Activated CD8-positive, alpha-beta memory T cell treated with anti-CD3 and anti-CD28 coated beads for 4 hours (primary cell): ENCODE data around the gene NDUFC2.
"Not testable (repeated sequence)": the region's sequence is repeated elsewhere in the genome, so short reads cannot be mapped to it uniquely, and the experiment has no call there.

Experiments
- DNase-seq, 2 donors: peaks; one replicate each; pipeline ENCODE4 v3.0.0-alpha.2; 2020; ENCODE audit warnings: low read depth in 2 of 2

The NDUFC2 gene

DNA sequence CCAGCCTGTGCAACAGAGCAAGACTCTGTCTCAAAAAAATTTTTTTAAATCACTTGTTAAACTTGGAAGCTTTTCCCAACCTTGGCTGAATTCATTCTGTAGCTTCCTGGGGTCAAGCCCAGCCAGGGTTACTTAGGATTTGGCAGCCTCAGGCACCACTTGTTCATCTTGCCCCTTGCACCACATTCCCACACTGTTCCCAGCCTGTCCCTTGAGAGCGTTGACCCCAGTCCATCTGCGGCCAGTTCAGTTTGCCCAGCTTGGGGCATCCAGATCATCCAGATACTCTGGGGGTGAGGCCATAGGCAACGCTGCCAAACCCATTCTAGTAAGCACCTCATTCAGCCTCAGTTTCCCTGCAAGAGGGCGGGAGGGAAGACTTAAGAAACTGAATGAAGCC lies 24.7 kb downstream of the NDUFC2 start:
- no peak for DNase-seq

DNA sequence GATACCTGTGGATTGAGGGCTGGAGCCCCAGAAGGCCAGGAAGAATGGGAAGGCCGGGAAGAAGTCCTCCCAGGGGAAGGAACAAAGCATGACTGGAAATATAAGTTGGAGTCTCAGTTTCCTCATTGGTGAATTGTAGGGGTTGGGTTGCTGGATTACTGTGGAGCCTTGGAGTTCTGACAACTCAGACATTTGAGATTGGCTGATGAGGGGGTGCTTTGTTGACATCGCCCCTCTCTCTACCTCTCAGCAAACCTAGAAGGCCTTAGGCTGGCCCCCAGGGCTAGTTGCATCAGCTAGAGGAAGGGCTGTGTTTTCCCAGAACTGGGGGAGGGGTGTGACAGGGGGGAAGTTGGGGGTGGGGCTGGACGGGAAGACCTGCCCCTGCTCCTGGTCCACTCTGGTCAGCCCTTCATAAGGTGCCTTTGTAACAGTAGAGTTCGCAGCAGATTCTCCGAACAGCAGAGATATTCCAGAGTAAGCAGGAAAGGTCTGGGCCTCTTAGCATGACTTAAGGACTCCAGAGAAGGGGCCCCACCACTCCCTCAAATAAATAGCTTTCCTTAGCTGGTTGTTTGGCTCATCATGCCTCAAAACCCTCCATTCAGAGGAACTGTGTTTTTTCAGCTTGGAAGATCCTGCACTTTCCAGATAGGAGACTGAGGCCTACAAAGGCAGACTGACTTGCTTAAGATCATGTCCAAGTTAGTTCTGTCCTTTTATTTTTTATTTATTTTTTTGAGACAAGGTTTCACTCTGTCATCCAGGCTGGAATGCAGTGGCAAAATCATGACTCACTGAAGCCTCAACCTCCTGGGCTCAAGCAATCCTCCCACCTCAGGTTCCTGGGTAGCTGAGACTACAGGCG lies 28.5 kb downstream of the NDUFC2 start:
- DNase-seq = no peak

DNA sequence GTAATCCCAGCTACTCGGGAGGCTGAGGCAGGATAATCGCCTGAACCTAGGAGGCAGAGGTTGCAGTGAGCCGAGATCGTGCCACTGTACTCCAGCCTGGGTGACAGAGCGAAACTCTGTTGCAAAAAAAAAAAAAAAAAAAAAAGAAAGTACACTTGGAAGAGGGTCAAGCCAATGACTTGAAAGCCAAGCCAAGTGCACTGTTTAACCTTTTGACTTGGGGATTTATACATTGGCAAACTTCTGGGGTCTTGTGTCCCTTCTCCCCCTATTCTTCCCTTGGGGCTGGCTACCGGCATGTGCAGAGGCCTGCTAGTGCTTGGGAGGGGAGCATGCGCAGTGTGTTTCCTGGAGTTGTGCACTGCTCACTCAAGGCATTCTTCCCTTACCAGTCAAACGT lies 30.3 kb downstream of the NDUFC2 start:
- no peak for DNase-seq

DNA sequence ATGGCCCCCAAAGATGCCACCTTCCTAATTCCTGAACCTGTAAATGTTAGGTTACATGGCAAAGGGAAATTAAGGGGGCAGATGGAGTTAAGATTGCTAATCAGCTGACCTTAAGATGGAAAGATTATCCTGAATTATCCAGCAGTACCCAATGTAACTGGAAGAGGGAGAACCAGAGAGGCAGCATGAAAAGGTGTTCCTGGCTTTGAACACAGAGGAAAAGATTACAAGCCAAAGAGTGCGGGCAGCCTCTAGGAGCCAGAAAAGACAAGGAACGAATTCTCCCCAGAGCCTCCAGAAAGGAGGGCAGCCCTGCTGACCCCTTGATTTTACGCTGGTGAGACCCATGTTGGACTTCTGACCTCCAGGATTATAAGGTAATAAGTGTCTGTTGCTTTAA lies 31.1 kb downstream of the NDUFC2 start:
- no peak for DNase-seq

DNA sequence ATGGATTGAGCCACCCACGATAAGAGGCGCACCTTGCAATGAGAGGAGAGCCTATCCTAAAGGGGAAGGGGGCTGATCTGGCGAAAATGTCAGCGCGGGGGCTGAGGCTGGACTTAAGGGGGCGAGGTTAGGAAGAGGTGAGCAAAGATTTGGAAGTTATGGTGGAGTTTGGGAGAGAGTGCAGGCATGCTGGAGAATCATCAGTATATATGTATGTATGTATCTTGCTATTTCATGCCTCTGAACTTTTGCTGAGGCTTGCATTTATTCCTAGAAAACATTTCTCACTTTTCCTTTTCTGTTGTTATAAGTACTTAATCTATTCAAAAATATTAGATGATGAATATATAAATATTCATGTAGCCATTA lies 33.2 kb downstream of the NDUFC2 start:
- DNase-seq = no peak

DNA sequence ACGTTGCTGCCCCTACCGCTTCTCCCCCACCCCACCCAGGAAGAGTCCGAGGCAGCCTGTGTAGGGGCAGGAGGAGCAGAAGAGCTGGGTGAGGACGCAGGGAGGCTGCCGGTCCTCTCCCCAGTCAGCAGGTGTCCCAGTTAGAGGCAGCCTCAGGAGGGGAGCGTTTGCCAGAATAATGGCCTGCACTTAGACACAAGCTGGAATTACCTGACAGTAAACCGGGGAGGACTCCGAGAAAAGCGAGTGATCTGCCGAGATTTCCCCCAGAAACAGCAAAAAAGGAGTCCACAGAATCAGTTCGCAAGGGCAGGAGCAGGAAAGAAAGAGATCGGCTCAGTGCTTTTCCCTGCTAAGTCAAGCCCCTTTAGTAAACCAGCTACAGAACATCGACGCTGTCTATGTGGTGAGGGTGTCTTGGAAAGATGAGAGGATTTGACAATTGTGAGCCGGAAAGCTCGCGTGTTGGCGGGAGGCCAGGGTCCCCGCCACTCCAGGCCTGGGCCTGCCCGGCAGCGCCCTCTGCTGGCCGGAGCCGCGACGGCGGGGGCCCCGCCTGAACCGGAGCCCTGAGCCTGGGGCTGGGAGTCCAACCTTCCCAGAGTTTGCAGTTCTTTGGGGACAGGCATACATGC lies 33.7 kb downstream of the NDUFC2 start:
- peak; percentile 28 to 52 for DNase-seq

DNA sequence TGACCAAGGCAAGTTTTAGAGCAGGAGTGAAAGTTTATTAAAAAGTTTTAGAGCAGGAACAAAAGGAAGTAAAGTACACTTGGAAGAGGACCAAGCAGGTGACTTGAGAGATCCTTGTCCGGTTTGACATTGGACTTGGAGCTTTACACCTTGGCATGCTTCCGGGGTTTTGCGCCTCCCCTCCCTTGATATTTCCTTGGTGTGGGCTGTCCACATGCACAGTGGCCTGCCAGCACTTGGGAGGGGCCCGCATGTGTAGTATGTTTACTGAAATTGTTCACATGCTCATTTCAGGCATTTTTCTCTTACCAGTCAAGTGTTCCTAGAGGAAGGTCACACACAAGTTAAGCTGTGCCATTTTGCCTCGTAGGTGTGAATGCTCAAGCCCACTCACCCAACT lies 35.0 kb downstream of the NDUFC2 start:
- DNase-seq = no peak

DNA sequence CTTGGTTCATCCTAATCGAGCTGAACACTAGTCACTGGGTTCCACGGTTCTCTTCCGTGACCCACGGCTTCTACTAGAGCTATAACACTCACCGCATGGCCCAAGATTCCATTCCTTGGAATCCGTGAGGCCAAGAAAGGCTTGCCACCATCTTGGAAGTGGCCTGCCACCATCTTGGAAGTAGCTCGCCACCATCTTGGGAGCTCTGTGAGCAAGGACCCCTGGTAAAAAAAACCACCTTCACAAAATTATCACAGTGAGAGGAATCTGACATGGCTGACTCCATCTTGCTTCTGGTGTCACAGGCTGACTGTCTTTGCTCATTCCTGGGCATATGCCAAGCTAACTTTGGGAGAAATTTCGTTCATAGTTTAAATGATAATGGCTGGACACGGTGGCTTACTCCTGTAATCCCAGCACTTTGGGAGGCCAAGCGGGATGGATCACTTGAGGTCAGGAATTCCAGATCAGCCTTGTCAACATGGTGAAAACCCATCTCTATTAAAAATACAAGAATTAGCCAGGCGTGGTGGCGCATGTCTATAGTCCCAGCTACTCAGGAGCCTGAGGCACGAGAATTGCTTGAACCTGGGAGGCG lies 37.7 kb downstream of the NDUFC2 start:
- no peak for DNase-seq

DNA sequence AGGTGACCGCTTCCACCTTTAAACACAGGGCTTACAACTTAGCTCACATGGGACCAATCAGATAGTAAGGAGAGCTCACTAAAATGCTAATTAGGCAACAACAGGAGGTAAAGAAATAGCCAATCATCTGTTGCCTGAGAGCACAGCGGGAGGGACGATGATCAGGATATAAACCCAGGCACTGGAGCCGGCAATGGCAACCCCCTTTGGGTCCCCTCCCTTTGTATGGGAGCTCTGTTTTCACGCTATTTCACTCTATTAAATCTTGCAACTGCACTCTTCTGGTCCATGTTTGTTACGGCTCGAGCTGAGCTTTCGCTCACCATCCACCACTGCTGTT lies 38.3 kb downstream of the NDUFC2 start:
- not testable (repeated sequence) for DNase-seq

DNA sequence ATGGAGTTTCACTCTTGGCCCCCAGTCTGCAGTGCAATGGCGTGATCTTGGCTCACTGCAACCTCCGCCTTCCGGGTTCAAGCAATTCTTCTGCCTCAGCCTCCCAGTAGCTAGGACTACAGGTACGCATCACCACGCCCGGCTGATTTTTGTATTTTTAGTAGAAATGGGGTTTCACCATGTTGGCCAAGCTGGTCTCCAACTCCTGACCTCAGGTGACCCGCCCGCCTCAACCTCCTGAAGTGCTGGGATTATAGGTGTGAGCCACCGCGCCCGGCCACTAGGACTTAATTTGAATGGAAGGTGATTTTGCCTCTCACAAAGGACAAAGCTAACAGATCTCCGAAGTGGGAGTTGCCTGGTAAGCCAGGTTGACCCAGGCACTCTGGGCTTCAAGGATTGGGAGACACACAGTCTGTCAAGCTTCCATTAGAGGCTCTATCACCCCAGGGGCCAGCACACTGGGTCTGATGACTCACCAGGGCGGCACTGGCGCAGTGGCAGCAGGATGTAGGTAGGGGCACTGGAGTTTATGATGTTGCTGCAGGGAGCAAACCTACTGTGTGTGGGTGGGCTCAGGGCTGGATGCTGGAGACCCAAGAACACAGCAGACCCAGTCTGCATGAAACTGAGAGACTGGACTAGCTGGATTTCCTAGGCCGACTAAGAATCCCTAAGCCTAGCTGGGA lies 38.8 kb downstream of the NDUFC2 start:
- DNase-seq = no peak

DNA sequence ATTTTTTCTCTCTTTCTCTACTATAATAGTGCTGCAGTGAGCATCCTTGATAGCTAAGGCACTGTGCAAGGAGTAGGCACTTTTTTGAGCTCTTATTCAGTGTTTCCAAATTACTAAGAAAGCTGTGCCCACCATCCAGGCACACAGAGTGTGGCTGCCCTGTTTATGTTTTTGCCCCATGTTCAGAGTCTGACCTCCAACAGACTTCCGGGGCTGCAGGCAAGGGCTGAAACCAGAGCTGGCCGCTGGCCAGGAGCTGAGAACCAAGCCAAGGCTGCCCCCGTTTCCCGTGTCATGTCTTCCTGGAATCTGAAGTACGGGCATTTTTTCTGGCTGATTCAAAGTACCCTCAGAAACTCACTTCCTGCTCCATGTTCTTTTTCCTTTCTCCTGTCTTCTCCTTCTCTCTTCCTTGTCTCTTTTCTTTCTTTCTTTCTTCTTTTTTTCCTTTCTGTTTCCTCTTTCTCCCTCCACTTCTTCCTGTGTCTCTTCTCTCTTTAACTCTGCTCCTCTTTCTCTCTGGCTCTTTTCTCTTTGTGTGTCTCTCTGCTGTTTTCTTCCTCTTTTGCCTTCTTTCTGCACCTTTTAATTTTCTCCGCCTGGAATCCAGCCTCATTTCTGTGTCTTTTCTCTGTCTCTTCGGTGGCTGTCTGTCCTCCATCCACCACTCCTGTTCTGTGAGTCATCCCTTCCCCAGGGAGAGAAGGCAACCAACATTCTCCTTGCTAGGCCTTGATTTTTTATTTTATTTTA lies 39.6 kb downstream of the NDUFC2 start:
- no peak for DNase-seq

DNA sequence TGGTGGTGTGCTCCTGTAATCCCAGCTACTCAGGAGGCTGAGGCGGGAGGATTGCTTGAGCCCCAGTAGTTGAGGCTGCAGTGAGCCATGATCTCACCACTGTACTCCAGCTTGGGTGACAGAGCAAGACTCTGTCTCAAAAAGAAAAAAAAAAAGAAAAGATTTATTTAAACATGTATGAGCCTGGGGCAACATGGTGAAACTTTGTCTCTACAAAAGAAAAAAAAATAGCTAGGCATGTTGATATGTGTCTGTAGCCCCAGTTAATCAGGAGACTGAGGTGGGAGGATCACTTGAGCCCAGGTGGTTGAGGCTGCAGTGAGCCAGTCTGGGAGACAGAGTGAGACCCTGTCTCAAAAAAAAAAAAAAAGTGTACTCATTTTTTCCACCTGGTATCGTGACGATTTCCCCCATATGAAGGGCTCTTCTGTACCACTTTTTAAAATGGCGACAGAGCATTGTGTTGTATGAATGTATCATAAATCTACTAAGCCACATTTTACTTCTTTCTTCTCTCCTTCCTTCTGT lies 40.2 kb downstream of the NDUFC2 start:
- no peak for DNase-seq

DNA sequence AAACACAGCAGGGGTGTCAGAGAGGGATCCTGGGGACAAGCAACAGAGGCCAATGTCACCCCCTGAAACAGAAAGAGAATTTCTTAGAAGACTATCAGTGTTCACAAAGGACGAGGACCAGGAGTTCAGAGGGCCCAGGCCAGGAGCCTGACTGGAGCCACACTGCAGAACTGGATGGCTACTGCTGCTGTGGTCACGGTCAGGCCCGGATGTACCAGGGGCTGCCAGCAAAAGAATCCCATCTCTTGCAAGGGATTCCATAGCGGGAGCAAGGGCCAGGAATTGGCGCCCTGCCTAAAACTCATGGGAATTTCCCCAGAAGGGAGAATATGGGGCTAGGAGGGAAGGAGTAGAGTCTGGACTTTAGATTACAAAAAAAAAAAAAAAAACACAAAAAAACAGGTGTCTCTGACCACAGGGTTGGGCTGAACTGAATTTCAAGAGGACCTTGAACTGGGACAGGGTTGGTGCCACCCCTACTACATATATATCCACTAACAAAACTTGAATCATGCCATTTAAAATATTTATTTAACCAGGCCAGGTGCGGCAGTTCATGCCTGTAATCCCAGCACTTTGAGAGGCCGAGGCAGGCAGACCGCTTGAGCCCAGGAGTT lies 40.9 kb downstream of the NDUFC2 start:
- DNase-seq = no peak

DNA sequence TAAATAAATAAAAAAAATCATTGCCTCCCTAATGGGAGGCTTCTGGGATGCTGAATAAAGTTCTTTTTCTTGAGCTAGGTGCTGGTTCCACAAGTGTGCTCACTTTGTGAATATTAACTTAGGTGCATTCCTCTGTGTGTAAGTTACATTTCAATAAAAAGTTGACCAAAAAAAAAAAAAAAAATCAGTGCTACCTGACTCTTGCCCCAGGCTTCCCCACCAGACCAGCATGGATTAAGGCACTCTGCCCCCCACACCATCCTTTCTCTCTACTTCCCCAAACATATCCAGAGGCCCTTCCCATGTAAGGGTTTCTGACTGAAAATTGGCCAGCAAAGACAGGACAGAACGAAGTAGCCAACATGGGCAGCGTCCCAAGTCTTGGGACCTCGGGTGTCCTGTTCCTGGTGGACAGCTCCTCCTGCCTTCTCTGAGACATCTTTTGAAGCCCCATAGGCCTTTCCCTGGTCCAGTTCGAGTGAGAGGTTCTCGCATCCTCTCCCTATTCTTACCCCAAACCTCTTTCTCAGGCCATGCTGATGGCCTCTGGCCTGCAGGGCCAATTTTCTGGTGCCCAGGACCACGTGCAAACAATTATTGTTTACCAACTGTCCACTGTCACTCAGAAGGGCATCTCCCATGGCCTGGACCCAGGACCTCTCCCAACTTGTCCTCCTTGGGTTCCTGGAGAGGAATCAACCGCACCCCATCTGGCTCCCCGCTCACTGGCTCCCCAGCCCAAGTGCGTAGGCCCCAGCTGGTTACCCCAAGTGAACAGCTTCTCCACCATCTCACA lies 41.6 kb downstream of the NDUFC2 start:
- DNase-seq = no peak

DNA sequence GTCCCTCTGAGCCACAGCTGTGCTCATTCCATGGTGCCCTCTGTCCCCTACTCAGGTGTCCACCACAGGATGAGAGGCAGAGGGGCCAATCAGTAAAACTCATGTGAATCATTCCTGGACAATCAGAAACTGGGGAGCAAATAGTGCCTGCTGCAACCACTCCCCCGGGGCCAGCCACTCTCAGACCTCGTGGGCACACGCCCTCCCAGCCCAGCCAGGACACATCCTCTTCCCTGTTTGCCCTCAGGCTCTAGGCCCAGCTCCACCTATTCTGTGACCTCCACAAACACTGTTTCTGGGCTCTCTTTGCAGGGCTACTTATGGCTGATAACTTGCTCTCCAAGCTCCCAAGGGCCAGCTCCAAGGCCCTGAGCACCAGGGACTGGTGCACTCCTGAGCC lies 42.6 kb downstream of the NDUFC2 start:
- DNase-seq = no peak

DNA sequence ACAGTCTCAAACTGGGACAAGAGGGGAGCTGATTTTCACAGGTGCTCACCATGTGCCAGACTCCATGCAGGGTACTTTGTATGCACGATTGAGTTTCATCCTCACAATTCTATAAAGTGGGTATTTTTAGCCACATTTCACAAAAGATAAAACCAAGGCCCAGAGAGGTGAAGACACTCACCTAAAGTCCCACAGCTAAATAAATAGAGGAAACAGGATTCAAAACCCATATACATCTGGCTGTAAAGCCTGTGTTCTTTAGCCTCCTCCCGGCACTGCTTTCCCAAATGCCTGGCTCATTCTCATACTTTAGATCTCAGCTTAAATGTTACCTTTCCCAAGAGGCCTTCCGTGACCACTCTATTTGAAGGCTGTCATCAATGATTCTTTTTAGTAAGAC lies 43.3 kb downstream of the NDUFC2 start:
- DNase-seq = no peak

DNA sequence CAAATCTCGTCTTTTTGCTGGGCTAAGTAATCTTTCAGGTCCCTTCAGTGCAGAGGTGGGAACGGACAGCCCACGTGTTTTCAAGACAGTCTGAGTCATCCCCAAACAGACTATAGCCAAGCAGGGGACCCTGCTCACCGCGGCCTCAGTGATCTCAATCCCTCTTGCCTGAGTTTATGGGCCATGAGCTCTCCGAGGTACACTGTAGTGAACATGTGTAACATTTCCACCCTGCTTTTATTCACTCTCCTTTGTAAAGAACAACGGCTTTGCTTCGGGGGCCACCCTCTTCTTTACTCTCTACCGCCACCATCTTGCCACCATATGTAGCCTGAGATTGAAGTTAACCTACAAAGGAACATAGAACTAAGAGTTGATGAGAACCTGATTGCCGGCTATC lies 45.0 kb downstream of the NDUFC2 start:
- DNase-seq = no peak

DNA sequence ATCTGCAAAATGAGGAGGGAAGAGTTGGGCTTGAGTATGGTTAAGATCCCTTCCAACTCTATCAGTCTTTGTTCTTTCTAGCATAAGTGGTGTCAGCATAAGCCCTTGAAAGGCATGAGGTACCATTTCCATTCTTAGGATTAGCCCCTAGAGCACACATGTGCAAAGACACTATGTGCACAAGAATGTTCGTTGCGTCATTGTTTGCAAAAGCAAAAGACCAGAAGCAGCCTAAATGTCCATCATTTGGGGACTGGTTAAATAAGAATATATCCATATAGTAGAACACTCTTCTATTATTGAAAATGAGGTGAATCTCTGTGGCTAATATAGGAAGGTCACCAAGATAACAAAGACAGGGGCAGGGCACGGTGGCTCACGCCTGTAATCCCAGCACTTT lies 46.6 kb downstream of the NDUFC2 start:
- no peak for DNase-seq

DNA sequence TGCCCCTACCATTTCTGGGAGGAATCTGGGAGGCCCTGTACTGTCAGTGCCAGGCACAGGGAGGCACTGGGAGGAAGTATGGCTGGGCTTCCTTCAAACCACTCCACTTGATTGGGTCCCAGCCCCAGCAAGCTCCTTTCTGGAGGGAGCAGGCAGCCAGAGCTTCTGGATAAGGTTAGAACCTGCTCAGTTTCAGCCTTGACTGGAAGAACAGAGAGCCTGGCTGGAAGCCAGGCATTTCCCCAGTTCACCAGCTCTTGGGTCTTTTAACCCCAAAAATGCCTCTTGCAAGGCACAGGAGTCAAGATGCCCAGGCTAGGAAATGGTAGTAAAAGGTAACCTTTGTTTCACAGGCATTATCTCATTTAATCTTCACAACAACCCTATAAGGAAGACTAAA lies 47.6 kb downstream of the NDUFC2 start:
- DNase-seq = no peak

DNA sequence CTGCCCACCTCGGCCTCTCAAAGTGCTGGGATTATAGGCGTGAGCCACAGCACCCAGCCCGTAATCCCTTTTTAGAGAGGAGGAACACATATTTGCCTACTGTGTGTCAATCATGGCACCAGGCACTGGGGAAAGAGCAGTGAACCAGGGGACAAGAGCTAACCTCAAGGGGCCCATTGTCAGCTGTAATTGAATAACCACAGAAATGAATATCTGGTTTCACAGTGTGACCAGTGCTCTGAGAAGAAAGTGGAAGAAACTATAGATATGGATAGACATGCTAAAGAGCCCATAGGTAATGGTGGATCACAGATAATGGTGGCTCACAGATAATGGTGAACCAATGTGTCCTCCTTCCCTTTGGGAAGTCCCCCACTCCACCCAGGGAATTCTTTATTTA lies 48.0 kb downstream of the NDUFC2 start:
- DNase-seq = no peak
